K562 (cell line): ENCODE results near the gene ECM1. TPM values are rescaled to one million over a fixed set of nuclear protein-coding genes. Genes with fewer than 3 reads are reported as not detected.

Experiments
- AFF4 ChIP-seq: sonication (generic); formaldehyde crosslinking; IDR thresholded peaks from 2 replicates; pipeline ENCODE4 v1.8.0; 2023; ENCODE audit warnings: mild to moderate bottlenecking, missing genetic modification reagents
- CGGBP1 ChIP-seq: fragments of 250-450 bp; sonication (Bioruptor Pico); IDR thresholded peaks from 2 replicates; pipeline ENCODE4 v1.9.0; 2021; ENCODE audit warnings: mild to moderate bottlenecking
- DACH1 ChIP-seq: fragments of 450-650 bp; IDR thresholded peaks from 2 replicates; pipeline ENCODE4 v1.6.1; 2018; ENCODE audit not compliant: partially characterized antibody
- RAD51 ChIP-seq: fragments of 450-650 bp; IDR thresholded peaks from 2 replicates; pipeline ENCODE4 v1.7.1; 2016; ENCODE audit warnings: low read depth, mild to moderate bottlenecking, borderline replicate concordance
- ZBTB11 ChIP-seq, 3 experiments: fragments of 200-800 bp in 1 of 3; fragments of 250-450 bp in 1 of 3; fragments of 450-650 bp in 1 of 3; sonication (Bioruptor Pico) in 1 of 3; sonication (Bioruptor generic) in 1 of 3; formaldehyde crosslinking in 1 of 3; IDR thresholded peaks; 2 replicates each; pipeline versions ENCODE4 v1.6.1 to v1.8.0; 2016 to 2022; ENCODE audit warnings: mild to moderate bottlenecking in 2 of 3, missing genetic modification characterization in 2 of 3, missing compliant biosample characterization in 1 of 3, moderate library complexity in 1 of 3
- ZNF318 ChIP-seq, 2 experiments: fragments of 450-650 bp; IDR thresholded peaks; 2 replicates each; pipeline ENCODE4 v1.6.1; 2016; ENCODE audit warnings: mild to moderate bottlenecking in 2 of 2, borderline replicate concordance in 1 of 2, low read depth in 1 of 2, moderate library complexity in 1 of 2
- ZNF395 ChIP-seq: fragments of 200-800 bp; sonication (Bioruptor generic); IDR thresholded peaks from 2 replicates; pipeline ENCODE4 v1.6.1; 2017; ENCODE audit warnings: missing genetic modification characterization, missing compliant biosample characterization
- polyA plus RNA-seq, 8 experiments: library from polyadenylated mRNA; depleted of rRNA in 4 of 8; stranded (reverse) in 5 of 8; unstranded in 3 of 8; fragments of >200 nt; fragmentation: Nextera tagmentation in 2 of 8; fragmentation: Illumina TruSeq in 1 of 8; extraction: Ambion mirVana in 2 of 8; extraction: Trizol in 1 of 8; gene quantifications; 2 replicates each; pipeline versions ENCODE4 v1.2.1 to v1.2.3, GENCODE V29; 2011 to 2014; ENCODE audit warnings: inconsistent platforms in 1 of 8, missing spikeins in 1 of 8
- total RNA-seq, 7 experiments: library from RNA; depleted of rRNA in 6 of 7; stranded (reverse); fragments of >200 nt in 6 of 7; fragmentation: Illumina TruSeq in 2 of 7; extraction: Trizol in 2 of 7; gene quantifications; 2 replicates each; pipeline versions ENCODE4 v1.2.1 to v1.2.3, GENCODE V29; 2011 to 2021; ENCODE audit warnings: low replicate concordance in 1 of 7

ECM1 gene
- total and polyA plus RNA-seq, 9 of the 15 experiments (the other 6 are each of a cell fraction or from before 2014, with no cell fraction given), result 6.6 to 52.2 (median 12.8) TPM

GRCh38 chr1:150561974-150562445, 54.1 kb downstream of the ECM1 start (continued):
- TF ChIP-seq ZNF318 (IDR thresholded peaks at IDR 0.05; ENCODE audit: borderline replicate concordance in 1 of 2, low read depth in 1 of 2), result peak in 1 of 2 experiments; percentile 45; a peak in 2 of 4 replicates
- peak; percentile 85 for TF ChIP-seq DACH1
- 0 out of 2 replicates have a peak, but pooled peaks have one; percentile 39 for TF ChIP-seq ZNF395 (CRISPR knock-in tag)
- TF ChIP-seq ZBTB11 (CRISPR knock-in tag; IDR thresholded peaks at IDR 0.05), result peak in 1 of 3 experiments; percentile 35; a peak in 1 of 6 replicates
- no peak for TF ChIP-seq AFF4 (CRISPR knock-in tag)
- 0 out of 2 replicates have a peak, but pooled peaks have one; percentile 35 for TF ChIP-seq CGGBP1 (CRISPR knock-in tag)
- peak; percentile 35; the same call in 1 of the 2 replicates for TF ChIP-seq RAD51
